ENCODE measurements around the gene UBASH3A. TPM values are rescaled to one million over a fixed set of nuclear protein-coding genes. Genes with fewer than 3 reads are reported as not detected.

The UBASH3A gene
- total RNA-seq, 1 donor from 2014 or later, result 6.4 TPM

GRCh38 chr21:42452401-42453223, 48.9 kb downstream of the UBASH3A start:
- no peaks in the 10 kb centered on the region for H3K9me3 ChIP-seq
- no peak for TF ChIP-seq CTCF (IDR thresholded peaks at IDR 0.05)
- no peak for TF ChIP-seq POLR2A (IDR thresholded peaks at IDR 0.05)
- no peak for TF ChIP-seq POLR2AphosphoS5 (IDR thresholded peaks at IDR 0.05; ENCODE audit: insufficient read depth in 1 of 2, low read depth in 1 of 2)
- H3K36me3 ChIP-seq, result no peaks in the 10 kb centered on the region
- no peak for DNase-seq (ENCODE audit: extremely low spot score in 2 of 2)
- intact Hi-C loops (cut with DNase I), result no loop called here
- no peaks in the 10 kb centered on the region for H3K27me3 ChIP-seq
- H3K4me3 ChIP-seq, result no peak overlapping the region
- no peak overlapping the region for H3K27ac ChIP-seq
- H3K4me1 ChIP-seq, result no peaks in the 10 kb centered on the region

- no peak for TF ChIP-seq CTCF (IDR thresholded peaks at IDR 0.05)
- no peak for TF ChIP-seq POLR2A (IDR thresholded peaks at IDR 0.05)
- TF ChIP-seq POLR2AphosphoS5 (IDR thresholded peaks at IDR 0.05; ENCODE audit: insufficient read depth in 1 of 2, low read depth in 1 of 2), result no peak
- intact Hi-C loops (cut with DNase I), result no loop called here
- H3K27ac ChIP-seq, result no peak overlapping the region
- DNase-seq (ENCODE audit: extremely low spot score in 2 of 2), result no peak
- no peaks in the 10 kb centered on the region for H3K27me3 ChIP-seq
- H3K4me3 ChIP-seq, result no peak overlapping the region
- H3K9me3 ChIP-seq, result no peaks in the 10 kb centered on the region
- no peaks in the 10 kb centered on the region for H3K36me3 ChIP-seq
- no peaks in the 10 kb centered on the region for H3K4me1 ChIP-seq
Measured at GRCh38 chr21:42453224-42453985, 49.7 kb downstream of the UBASH3A start.

DNA sequence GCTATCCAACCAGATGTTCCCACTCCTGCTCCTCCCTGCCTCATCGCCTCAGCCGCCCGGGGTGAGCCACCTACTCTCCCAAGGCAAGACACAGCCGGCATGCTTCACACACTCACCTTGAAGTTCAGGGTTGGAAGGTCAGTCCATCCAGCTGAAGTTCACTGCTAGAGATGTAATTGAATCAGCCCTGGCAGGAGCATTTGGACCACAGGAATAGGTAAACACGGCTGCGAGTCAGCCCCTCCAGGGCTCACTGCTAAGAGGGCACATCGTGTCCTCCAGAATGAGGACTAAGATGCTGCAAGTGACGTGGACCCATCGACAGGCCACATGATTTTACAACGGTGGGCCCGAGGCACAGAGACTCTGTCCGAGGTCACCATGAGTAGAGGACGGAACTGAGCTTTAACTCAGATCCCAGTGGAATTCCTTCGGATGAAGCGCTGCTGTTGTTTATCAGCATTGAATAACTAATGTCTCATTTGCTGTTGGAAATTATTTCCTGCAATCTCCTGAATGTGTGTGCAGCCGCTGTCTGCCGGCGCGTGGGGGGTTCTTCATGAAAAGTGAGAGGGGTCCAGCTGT, 50.4 kb downstream of the UBASH3A start:
- TF ChIP-seq CTCF (IDR thresholded peaks at IDR 0.05), result no peak
- no peak for TF ChIP-seq POLR2A (IDR thresholded peaks at IDR 0.05)
- TF ChIP-seq POLR2AphosphoS5 (IDR thresholded peaks at IDR 0.05; ENCODE audit: insufficient read depth in 1 of 2, low read depth in 1 of 2), result no peak
- intact Hi-C loops (cut with DNase I), result no loop called here
- no peak for DNase-seq (ENCODE audit: extremely low spot score in 2 of 2)

DNA sequence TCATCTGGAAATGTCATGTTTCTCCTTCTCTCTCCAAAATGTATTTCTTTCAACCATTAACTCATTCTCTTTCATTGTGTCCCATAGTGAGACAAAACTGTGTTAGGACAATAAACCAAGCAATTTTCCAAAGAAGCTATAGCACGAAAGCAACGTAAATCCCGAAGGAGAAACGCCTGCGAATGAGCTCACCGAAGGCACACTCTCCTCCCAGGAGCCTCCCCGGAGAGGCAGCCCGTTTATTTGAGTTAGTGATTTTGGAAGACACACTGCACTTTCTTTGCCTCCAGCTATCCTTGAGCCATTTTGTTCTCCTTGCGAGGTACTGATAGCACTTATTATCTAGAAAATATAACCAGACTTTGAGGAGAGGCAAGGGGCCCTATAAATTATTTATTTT, 51.1 kb downstream of the UBASH3A start:
- Histone ChIP-seq H3K36me3 (no peaks in the 10 kb centered on the region), H3K27ac (no peak overlapping the region), H3K27me3 (no peaks in the 10 kb centered on the region), H3K9me3 (no peaks in the 10 kb centered on the region), H3K4me1 (no peaks in the 10 kb centered on the region), H3K4me3 (no peak overlapping the region)
- DNase-seq (ENCODE audit: extremely low spot score in 2 of 2), result no peak
- intact Hi-C loops (cut with DNase I), result no loop called here
- TF ChIP-seq CTCF (IDR thresholded peaks at IDR 0.05) (no peak), POLR2AphosphoS5 (IDR thresholded peaks at IDR 0.05; ENCODE audit: insufficient read depth in 1 of 2, low read depth in 1 of 2) (no peak), POLR2A (IDR thresholded peaks at IDR 0.05) (no peak)

More for the DNA sequence above, 50.4 kb downstream of the UBASH3A start:
- no peak overlapping the region for H3K4me3 ChIP-seq
- H3K27me3 ChIP-seq, result no peaks in the 10 kb centered on the region
- H3K4me1 ChIP-seq, result no peaks in the 10 kb centered on the region
- H3K36me3 ChIP-seq, result no peaks in the 10 kb centered on the region
- H3K27ac ChIP-seq, result no peak overlapping the region
- no peaks in the 10 kb centered on the region for H3K9me3 ChIP-seq
